Loucy (cell line): ENCODE measurements around the gene CNTN1.

Experiments used
- H2AFZ ChIP-seq: fragments of 200-600 bp; sonication (generic); 2 replicates; pipeline ENCODE4 v1.6.0; 2016; ENCODE audit warnings: antibody characterized with exemption, mild to moderate bottlenecking, low read length, moderate library complexity
- H3F3A ChIP-seq: fragments of 200-600 bp; 2 replicates; pipeline ENCODE4 v1.6.0; 2016; ENCODE audit warnings: antibody characterized with exemption, low read depth, mild to moderate bottlenecking
- H3K27me3 ChIP-seq: fragments of 200-600 bp; sonication (generic); 2 replicates; pipeline ENCODE4 v1.6.1; 2014; ENCODE audit warnings: low read length, mild to moderate bottlenecking; ENCODE audit not compliant: insufficient read depth, poor library complexity, severe bottlenecking
- H3K36me3 ChIP-seq: fragments of 200-600 bp; sonication (generic); 2 replicates; pipeline ENCODE4 v1.6.1; 2016; ENCODE audit warnings: low read length; ENCODE audit not compliant: insufficient read depth
- H3K4me1 ChIP-seq: fragments of 200-600 bp; sonication (generic); 2 replicates; pipeline ENCODE4 v1.5.1; 2014; ENCODE audit warnings: low read length, mild to moderate bottlenecking; ENCODE audit not compliant: insufficient read depth, poor library complexity, severe bottlenecking
- H3K4me2 ChIP-seq: fragments of 200-600 bp; sonication (generic); 2 replicates; pipeline ENCODE4 v1.6.0; 2014; ENCODE audit warnings: antibody characterized with exemption, low read length, low read depth, mild to moderate bottlenecking; ENCODE audit not compliant: poor library complexity, severe bottlenecking
- H3K4me3 ChIP-seq: fragments of 200-600 bp; sonication (generic); 2 replicates; pipeline ENCODE4 v1.5.1; 2014; ENCODE audit warnings: low read length, mild to moderate bottlenecking, mixed read lengths; ENCODE audit not compliant: poor library complexity, severe bottlenecking
- H3K79me2 ChIP-seq: fragments of 200-600 bp; sonication (generic); 2 replicates; pipeline ENCODE4 v1.6.1; 2014; ENCODE audit warnings: low read length; ENCODE audit not compliant: insufficient read depth
- H3K9ac ChIP-seq: fragments of 200-600 bp; sonication (generic); 2 replicates; pipeline ENCODE4 v1.6.0; 2014; ENCODE audit warnings: mild to moderate bottlenecking, low read depth, low read length, moderate library complexity; ENCODE audit not compliant: poor library complexity, severe bottlenecking
- H3K9me2 ChIP-seq: fragments of 200-600 bp; sonication (generic); replicated peaks from 2 replicates; pipeline ENCODE4 v1.6.1; 2016; ENCODE audit warnings: low read depth, low read length, mixed read lengths
- H3K9me3 ChIP-seq: fragments of 200-600 bp; sonication (generic); 2 replicates; pipeline ENCODE4 v1.6.1; 2014; ENCODE audit warnings: mild to moderate bottlenecking, antibody characterized with exemption, low read length, low read depth; ENCODE audit not compliant: insufficient read depth
- H4K20me1 ChIP-seq: fragments of 200-600 bp; sonication (generic); 2 replicates; pipeline ENCODE4 v1.6.0; 2014; ENCODE audit warnings: antibody characterized with exemption, low read length, mild to moderate bottlenecking; ENCODE audit not compliant: insufficient read depth, poor library complexity, severe bottlenecking
- EZH2phosphoT487 ChIP-seq: fragments of 200-600 bp; IDR thresholded peaks from 2 replicates; pipeline ENCODE4 v1.6.1; 2018; ENCODE audit warnings: antibody characterized with exemption, mild to moderate bottlenecking, moderate library complexity, borderline replicate concordance
- TF ChIP-seq, protein P1 (sequence below): fragments of 200-600 bp; sonication (generic); conservative IDR thresholded peaks from 2 replicates; pipeline ENCODE4 v1.5.1; 2014; ENCODE audit warnings: mild to moderate bottlenecking, antibody characterized with exemption, low read length

CNTN1 gene

DNA sequence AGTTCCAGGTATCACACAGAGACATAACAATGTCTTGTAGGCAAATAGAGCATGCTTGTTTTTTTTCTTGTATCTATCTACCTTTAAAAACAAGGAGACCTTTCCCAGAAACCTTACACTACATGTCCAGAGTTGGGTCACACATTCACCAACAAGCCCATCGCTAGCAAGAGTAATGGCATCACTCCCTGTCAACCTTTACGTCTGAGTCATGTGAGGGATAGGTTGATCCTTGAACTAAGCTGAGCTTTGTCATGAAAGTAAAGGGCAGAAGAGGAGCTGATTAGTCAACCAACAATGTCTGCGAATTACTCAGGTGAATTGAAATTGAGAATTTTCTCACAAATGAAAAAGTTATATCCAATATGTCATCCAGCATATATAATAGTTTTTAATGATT is 219.4 kb downstream of the CNTN1 start:
- TF ChIP-seq EZH2phosphoT487: no peak
- TF ChIP-seq, protein P1, sequence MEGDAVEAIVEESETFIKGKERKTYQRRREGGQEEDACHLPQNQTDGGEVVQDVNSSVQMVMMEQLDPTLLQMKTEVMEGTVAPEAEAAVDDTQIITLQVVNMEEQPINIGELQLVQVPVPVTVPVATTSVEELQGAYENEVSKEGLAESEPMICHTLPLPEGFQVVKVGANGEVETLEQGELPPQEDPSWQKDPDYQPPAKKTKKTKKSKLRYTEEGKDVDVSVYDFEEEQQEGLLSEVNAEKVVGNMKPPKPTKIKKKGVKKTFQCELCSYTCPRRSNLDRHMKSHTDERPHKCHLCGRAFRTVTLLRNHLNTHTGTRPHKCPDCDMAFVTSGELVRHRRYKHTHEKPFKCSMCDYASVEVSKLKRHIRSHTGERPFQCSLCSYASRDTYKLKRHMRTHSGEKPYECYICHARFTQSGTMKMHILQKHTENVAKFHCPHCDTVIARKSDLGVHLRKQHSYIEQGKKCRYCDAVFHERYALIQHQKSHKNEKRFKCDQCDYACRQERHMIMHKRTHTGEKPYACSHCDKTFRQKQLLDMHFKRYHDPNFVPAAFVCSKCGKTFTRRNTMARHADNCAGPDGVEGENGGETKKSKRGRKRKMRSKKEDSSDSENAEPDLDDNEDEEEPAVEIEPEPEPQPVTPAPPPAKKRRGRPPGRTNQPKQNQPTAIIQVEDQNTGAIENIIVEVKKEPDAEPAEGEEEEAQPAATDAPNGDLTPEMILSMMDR: no peak
- Histone ChIP-seq H3K4me1 (no peaks in the 10 kb centered on the region), H3K9ac (no peak overlapping the region), H3K4me2 (no peak overlapping the region), H2AFZ (no peak overlapping the region), H3K9me2 (no peaks in the 10 kb centered on the region), H3K79me2 (no peaks in the 10 kb centered on the region), H3K27me3 (no peaks in the 10 kb centered on the region), H3F3A (no peaks in the 10 kb centered on the region), H4K20me1 (no peaks in the 10 kb centered on the region), H3K9me3 (no peaks in the 10 kb centered on the region), H3K4me3 (no peak overlapping the region), H3K36me3 (no peaks in the 10 kb centered on the region)

DNA sequence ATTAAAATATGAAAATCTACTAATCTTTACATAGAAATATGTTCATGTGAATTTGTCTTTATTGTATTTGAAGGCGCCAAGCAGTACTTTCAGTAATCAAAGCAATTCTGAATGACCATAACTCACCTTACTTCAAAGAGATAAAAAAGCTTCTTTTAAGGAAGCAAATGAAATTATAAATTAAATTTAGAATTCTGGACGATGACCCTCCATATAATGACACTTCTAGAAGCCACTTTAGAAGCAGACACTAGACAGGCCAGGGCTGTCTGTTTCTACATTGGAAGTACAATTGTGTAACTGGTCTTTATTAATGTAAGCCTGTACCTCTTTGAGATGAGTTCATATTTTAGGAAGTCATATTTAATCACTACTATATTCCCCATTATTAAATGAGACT is 222.9 kb downstream of the CNTN1 start:
- H3K9me3 ChIP-seq: no peaks in the 10 kb centered on the region
- no peak overlapping the region for H3K9ac ChIP-seq
- H2AFZ ChIP-seq: no peak overlapping the region
- TF ChIP-seq, protein P1: no peak
- TF ChIP-seq EZH2phosphoT487: no peak
- no peak overlapping the region for H3K4me3 ChIP-seq
- no peaks in the 10 kb centered on the region for H3K79me2 ChIP-seq
- H3K4me1 ChIP-seq: no peaks in the 10 kb centered on the region
- H3F3A ChIP-seq: no peaks in the 10 kb centered on the region
- H3K27me3 ChIP-seq: no peaks in the 10 kb centered on the region
- H3K36me3 ChIP-seq: no peaks in the 10 kb centered on the region
- no peaks in the 10 kb centered on the region for H4K20me1 ChIP-seq
- H3K4me2 ChIP-seq: no peak overlapping the region
- no peaks in the 10 kb centered on the region for H3K9me2 ChIP-seq

DNA sequence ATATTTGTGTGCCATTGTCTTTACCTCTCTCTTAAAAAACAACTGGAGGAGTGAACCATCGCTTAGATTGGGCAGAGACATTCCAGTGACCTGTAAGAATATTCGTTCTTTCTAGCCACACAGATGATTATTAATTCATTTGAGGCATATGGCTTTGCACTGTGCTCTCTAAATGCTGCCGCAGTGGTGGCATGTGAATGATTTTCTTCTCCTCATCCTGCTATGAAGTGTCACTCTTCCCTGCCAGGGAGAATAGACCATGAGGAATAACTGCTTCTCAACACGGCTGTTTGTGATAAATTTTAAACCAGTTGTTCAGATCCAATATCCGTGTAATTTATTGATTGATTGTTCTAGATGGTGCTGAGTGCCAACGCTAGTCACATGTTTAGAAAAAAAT is 225.3 kb downstream of the CNTN1 start:
- Histone ChIP-seq H3K4me3 (no peak overlapping the region), H3K4me1 (no peaks in the 10 kb centered on the region), H3K27me3 (no peaks in the 10 kb centered on the region), H2AFZ (no peak overlapping the region), H4K20me1 (no peaks in the 10 kb centered on the region), H3K79me2 (no peaks in the 10 kb centered on the region), H3K9ac (no peak overlapping the region), H3K36me3 (no peaks in the 10 kb centered on the region), H3K4me2 (no peak overlapping the region), H3K9me3 (no peaks in the 10 kb centered on the region), H3K9me2 (no peaks in the 10 kb centered on the region), H3F3A (no peaks in the 10 kb centered on the region)
- no peak for TF ChIP-seq EZH2phosphoT487
- TF ChIP-seq, protein P1: no peak
